Activated CD8-positive, alpha-beta T cell treated with anti-CD3 and anti-CD28 coated beads for 36 hours (primary cell): ENCODE measurements around the gene CRHBP. TPM values are rescaled to one million over a fixed set of nuclear protein-coding genes. Genes with fewer than 3 reads are reported as not detected.

ENCODE experiments used
- ATAC-seq: fragments of 200-7000 bp; cut with Tn5 transposase; one replicate; pipeline ENCODE4 v1.10.0; 2021; ENCODE audit warnings: mild to moderate bottlenecking, moderate library complexity
- CTCF ChIA-PET: fragments of 350-600 bp; sonication (Branson Sonifier 250); formaldehyde crosslinking; loops from one replicate; lab custom pipeline; 2021; ENCODE audit warnings: antibody characterized with exemption; lab: Charles Lee
- POLR2A ChIA-PET: fragments of 350-600 bp; sonication (Branson Sonifier 250); formaldehyde crosslinking; loops from one replicate; lab custom pipeline; 2021; ENCODE audit warnings: antibody characterized with exemption; lab: Charles Lee
- DNase-seq: peaks from one replicate; pipeline ENCODE4 v3.0.0-alpha.2; 2020
- H3K27ac Mint-ChIP-seq: one replicate; pipeline ENCODE4 v1.8.0; 2021; ENCODE audit warnings: mild to moderate bottlenecking, mixed read lengths
- H3K27me3 Mint-ChIP-seq: one replicate; pipeline ENCODE4 v1.8.0; 2021; ENCODE audit warnings: mixed read lengths
- H3K36me3 Mint-ChIP-seq: one replicate; pipeline ENCODE4 v1.8.0; 2021; ENCODE audit warnings: low read depth, mixed read lengths
- H3K4me1 Mint-ChIP-seq: one replicate; pipeline ENCODE4 v1.8.0; 2021; ENCODE audit warnings: low read depth, mixed read lengths
- H3K4me3 Mint-ChIP-seq: one replicate; pipeline ENCODE4 v1.8.0; 2021; ENCODE audit warnings: mild to moderate bottlenecking, moderate library complexity, mixed read lengths
- H3K9me3 Mint-ChIP-seq: one replicate; pipeline ENCODE4 v1.8.0; 2021; ENCODE audit warnings: mixed read lengths
- CTCF ChIP-seq: fragments of 200-600 bp; IDR thresholded peaks from one replicate; pipeline ENCODE4 v1.8.0; 2022; ENCODE audit warnings: antibody characterized with exemption, mild to moderate bottlenecking
- intact Hi-C: fragments of 100-400 bp; cut with micrococcal nuclease; formaldehyde crosslinking; loops from one replicate; pipeline ENCODE4 v1.10.0; 2022
- total RNA-seq, 2 experiments: library from RNA; stranded (reverse); gene quantifications; one replicate each; pipeline ENCODE4 v1.2.3, GENCODE V29; 2021

CRHBP gene
- total RNA-seq, 2 experiments from 2014 or later: not detected

- intact Hi-C loops: no loop called here
- no peak overlapping the region for H3K4me3 Mint-ChIP-seq
- H3K9me3 Mint-ChIP-seq: no peaks in the 10 kb centered on the region
- no peak overlapping the region for H3K27ac Mint-ChIP-seq
- no peak for TF ChIP-seq CTCF
- no peaks in the 10 kb centered on the region for H3K36me3 Mint-ChIP-seq
- DNase-seq: no peak
- H3K27me3 Mint-ChIP-seq: peaks cover 21% of the 10 kb centered on the region
- CTCF ChIA-PET: no interaction called here
- H3K4me1 Mint-ChIP-seq: peaks cover 10% of the 10 kb centered on the region
- POLR2A ChIA-PET: no interaction called here
- ATAC-seq: no peak
Observed at GRCh38 chr5:76958991-76959767, 6.3 kb downstream of the CRHBP start.

- no peaks in the 10 kb centered on the region for H3K36me3 Mint-ChIP-seq
- ATAC-seq: peak; percentile 49
- peaks cover 12% of the 10 kb centered on the region for H3K27me3 Mint-ChIP-seq
- intact Hi-C loops: no loop called here
- no peak overlapping the region for H3K27ac Mint-ChIP-seq
- H3K9me3 Mint-ChIP-seq: no peaks in the 10 kb centered on the region
- no peak overlapping the region for H3K4me3 Mint-ChIP-seq
- ChIA-PET CTCF (no interaction called here), POLR2A (no interaction called here)
- peaks cover 6% of the 10 kb centered on the region for H3K4me1 Mint-ChIP-seq
- DNase-seq: no peak
- TF ChIP-seq CTCF: no peak
Observed at GRCh38 chr5:76960004-76960625, 7.3 kb downstream of the CRHBP start.

DNA sequence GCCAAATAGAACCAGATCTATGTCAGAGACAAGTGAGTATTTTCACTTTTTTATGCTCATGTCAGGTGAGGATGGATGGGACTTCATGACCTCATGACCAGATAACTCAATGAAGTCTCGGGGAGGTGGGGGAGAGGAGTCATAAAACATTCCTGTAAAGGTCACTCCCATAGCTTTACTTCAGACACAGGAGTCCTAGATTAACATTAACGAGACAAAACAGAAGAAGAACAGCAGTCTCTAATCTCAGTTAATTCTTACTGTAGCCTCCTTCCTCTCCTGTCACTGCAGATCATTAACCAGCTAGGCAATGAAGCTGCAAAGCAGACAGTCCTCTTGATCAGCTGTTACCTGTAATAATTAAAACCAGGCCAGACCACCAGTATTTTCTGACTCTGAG is 11.2 kb downstream of the CRHBP start:
- ChIA-PET CTCF (no interaction called here), POLR2A (no interaction called here)
- Mint-ChIP-seq H3K27ac (no peak overlapping the region), H3K4me3 (no peak overlapping the region), H3K27me3 (peaks cover 8% of the 10 kb centered on the region), H3K36me3 (no peaks in the 10 kb centered on the region), H3K4me1 (peaks cover 6% of the 10 kb centered on the region), H3K9me3 (no peaks in the 10 kb centered on the region)
- intact Hi-C loops: no loop called here
- no peak for ATAC-seq
- no peak for TF ChIP-seq CTCF
- DNase-seq: no peak

- no peak overlapping the region for H3K27ac Mint-ChIP-seq
- H3K4me3 Mint-ChIP-seq: no peak overlapping the region
- H3K27me3 Mint-ChIP-seq: peaks cover 5% of the 10 kb centered on the region
- H3K4me1 Mint-ChIP-seq: no peaks in the 10 kb centered on the region
- TF ChIP-seq CTCF: no peak
- DNase-seq (no peak), ATAC-seq (no peak)
- no peaks in the 10 kb centered on the region for H3K9me3 Mint-ChIP-seq
- ChIA-PET CTCF (no interaction called here), POLR2A (no interaction called here)
- no peaks in the 10 kb centered on the region for H3K36me3 Mint-ChIP-seq
- intact Hi-C loops: no loop called here
Observed at GRCh38 chr5:76971511-76971910, 18.7 kb downstream of the CRHBP start.

- Mint-ChIP-seq H3K27me3 (peaks cover 5% of the 10 kb centered on the region), H3K9me3 (no peaks in the 10 kb centered on the region), H3K4me1 (no peaks in the 10 kb centered on the region), H3K36me3 (no peaks in the 10 kb centered on the region), H3K27ac (no peak overlapping the region), H3K4me3 (no peak overlapping the region)
- POLR2A ChIA-PET: interaction anchor here (0.9 kb wide), 1 partner anchor 891 kb away, joined by 3 read pairs; no protein-coding TSS in a partner anchor
- intact Hi-C loops: no loop called here
- no peak for TF ChIP-seq CTCF
- no peak for ATAC-seq
- no peak for DNase-seq
- CTCF ChIA-PET: interaction anchor here (1.0 kb wide), 1 partner anchor 10 kb away, joined by 3 read pairs; no protein-coding TSS in a partner anchor
Observed at GRCh38 chr5:76972689-76973088, 19.8 kb downstream of the CRHBP start.
